Right ventricle myocardium superior (tissue), 1 donor: ENCODE results near the gene RMRP. TPM values are rescaled to one million over a fixed set of nuclear protein-coding genes. Genes with fewer than 3 reads are reported as not detected.
"Not testable (repeated sequence)": the region's sequence is repeated elsewhere in the genome, so short reads cannot be mapped to it uniquely, and the experiment has no call there.

ENCODE experiments used
- ATAC-seq: fragments of 200-7000 bp; cut with Tn5 transposase; one replicate; pipeline ENCODE4 v1.9.1; 2020; ENCODE audit warnings: mild to moderate bottlenecking; ENCODE audit not compliant: poor library complexity
- DNase-seq: peaks from one replicate; pipeline ENCODE4 v3.0.0-alpha.2; 2020
- intact Hi-C: fragments of 100-400 bp; cut with DNase I; formaldehyde crosslinking; loops from one replicate; pipeline ENCODE4 v1.11.2; 2022
- total RNA-seq: library from RNA; stranded (reverse); fragmentation: NEBNext Ultra II Directional; extraction: Animal tissue kit (Norgen Biotek cat#: 25700); gene quantifications from one replicate; pipeline ENCODE4 v1.2.1, GENCODE V29; 2021
- donor health status: DM: no; HTN: yes; CAD: no; lungs with severe emphysema.

The RMRP gene
- total RNA-seq, 1 donor from 2014 or later = 19,155 TPM

DNA sequence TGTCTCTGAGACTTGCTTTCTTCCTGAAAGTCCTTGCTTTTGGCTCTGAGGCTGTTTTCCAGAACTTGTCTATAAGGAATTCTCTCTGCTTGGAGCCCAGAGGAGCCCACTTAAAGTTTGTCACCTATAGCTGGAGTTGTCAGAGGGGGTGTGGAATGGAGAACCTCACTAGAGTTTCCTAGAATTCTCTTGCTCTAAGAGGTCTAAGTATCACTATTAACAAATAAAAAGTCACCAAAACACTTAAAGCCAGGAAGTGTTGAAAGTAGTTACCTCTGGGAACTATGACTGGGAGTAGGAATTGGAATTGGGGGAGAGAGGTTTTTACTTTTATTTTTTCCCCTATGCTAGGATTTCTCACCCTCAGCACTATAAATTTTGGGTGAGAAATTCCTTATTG is 22.1 kb downstream of the RMRP start:
- intact Hi-C loops = no loop called here
- no peak for DNase-seq
- no peak for ATAC-seq

DNA sequence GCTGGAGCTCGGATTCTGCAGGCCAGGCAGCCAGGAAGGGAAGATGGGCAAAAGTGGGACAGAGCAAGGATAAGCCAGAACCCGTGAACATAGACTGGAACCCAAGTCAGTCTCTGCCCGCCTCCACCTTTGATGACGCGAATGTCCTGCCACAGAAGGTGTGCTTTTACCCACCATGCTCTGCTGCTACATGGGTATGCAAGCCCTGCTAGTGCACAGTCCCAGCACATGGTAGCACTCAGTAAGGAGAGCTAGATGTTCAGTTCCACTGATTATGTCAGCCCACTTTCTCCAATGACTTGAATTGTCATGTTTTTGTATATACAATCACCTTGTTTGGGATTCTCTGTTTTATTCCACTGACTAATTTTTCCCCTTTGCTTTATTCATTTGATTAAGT is 28.2 kb downstream of the RMRP start:
- no peak for DNase-seq
- ATAC-seq = no peak
- intact Hi-C loops = no loop called here

DNA sequence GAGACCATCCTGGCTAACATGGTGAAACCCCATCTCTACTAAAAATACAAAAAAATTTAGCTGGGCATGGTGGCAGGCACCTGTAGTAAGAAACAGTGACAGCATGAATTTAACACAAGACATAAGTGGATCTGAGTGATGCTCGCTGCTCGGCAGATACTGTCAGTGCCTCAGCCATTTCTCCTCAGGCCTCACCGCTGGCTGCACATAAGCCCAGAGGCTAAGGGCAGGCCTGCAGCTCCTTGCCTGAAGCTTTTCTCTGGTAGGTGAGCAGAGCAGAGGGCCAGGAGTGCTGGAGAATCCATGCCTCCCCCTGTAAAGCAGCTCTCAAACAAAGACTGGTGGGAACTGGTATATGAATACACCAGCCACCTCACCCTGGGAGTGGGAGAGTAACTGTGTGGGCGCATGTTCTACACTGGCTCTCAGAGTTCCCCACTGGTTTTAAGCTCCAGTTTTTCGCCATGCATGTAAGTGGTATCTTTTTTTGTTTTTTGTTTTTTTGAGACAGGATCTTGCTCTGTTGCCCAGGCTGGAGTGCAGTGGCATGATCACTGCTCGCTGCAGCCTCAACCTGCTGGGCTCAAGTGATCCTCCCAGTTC is 29.3 kb downstream of the RMRP start:
- no peak for ATAC-seq
- no peak for DNase-seq
- intact Hi-C loops = no loop called here

DNA sequence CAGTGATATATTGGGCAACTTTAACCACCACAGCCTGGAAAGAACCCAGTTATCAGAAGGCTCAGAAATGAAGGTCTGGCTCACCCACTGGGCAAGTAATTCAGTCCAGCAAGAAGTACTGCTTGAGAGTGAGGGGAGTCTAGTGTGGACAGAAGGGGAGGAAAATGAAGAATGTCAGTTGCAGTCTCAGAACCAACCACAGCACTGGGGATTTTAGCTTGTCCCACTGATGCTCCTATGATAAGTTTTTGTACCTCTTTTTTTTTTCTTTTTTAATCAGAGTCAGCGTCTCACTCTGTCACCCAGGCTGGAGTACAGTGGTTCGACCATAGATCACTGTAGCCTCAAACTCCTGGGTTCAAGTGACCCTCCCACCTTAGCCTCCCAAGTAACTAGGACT is 30.2 kb downstream of the RMRP start:
- DNase-seq = no peak
- ATAC-seq = no peak
- intact Hi-C loops = no loop called here

DNA sequence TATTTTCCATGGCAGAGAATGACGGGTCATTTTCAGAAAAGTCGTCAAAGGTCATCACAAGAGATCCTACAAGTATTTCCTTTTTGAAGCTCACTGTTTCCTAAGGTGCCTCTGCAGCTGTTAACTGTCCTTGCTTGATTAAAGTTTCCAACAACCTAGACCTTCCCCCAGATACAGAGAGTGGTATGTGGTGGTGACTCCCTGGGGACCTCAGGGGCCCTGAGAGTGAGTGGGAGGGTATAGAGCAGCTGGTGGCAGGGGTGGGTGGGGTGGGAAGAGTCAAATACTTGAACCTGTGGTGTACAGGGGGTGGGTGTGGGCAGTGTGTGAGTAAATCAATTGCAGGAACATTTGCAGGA is 38.0 kb downstream of the RMRP start:
- ATAC-seq = no peak
- no peak for DNase-seq
- intact Hi-C loops = no loop called here

DNA sequence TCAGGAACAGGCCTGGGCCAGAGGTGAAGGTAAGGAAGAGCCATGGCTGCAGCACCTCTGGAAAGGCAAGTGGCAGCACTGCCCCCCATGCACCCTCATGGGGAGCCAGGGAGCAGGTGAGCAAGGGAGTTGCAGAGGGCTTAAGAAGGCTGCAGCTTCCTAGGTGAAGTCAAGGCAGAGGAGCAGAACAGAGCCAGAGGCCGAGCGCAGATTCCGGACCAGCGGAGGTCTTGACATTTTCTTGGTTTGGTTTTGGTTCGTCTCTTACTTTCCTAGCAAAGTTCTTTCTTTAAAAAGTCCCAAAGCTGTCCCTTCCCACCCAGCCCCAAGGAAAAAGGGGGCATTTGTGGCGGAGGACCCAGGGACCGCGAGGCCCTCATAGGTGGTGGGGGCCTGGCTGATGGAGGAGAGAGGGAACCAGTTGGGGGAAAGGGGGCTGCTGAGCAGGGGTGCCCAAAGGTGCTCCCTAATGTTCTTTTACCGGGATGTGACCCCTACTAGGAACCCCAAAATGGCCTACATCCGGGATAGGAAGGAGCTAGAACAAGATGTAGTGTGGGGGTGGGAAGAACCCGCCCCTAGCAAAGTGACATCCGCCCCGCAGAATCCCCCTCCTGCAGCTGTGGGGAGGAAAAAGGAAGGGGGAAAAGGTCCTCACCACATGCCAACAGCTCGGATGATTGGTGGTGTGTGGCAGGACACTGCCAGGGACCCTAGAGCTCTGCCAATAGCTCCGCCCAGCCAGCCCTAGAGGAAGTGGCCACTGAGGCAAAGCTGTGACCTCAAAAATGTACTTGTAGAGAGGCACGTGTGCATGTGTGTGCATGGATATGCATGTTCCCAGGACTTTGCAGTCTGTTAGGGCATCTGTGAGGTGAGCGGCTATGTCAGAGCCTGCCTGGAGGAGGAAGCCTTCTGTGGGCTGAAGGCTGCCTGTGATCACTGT is 38.7 kb downstream of the RMRP start:
- no peak for DNase-seq
- ATAC-seq = peak; percentile 37
- intact Hi-C loops = no loop called here

DNA sequence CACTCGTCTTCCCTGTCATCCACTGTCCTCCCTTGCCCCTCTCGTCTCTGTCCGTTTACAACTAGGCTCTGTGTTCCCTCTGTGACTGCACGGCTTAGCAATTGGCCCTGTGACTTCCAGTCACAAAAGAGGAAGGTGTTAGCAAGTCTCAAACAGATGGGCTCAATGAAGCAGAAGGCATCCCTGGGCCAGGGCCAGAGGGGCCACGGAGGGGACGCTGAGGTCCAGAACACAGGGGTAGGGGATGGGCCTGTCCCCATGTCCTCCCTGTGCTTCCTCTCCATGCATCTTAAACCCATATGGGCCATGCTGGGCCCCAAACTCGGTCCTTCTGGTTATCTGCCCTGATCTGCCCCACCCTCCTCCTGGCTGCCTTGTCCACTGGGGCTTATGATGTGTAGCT is 39.5 kb downstream of the RMRP start, which contains the start of gene CD72:
TSS of gene CD72 (minus strand) at position 89 of the 403 bp plus-strand sequence. CDS start 110 bp downstream, outside the sequence.
- DNase-seq = no peak
- peak; percentile 28 for ATAC-seq
- intact Hi-C loops = no loop called here

DNA sequence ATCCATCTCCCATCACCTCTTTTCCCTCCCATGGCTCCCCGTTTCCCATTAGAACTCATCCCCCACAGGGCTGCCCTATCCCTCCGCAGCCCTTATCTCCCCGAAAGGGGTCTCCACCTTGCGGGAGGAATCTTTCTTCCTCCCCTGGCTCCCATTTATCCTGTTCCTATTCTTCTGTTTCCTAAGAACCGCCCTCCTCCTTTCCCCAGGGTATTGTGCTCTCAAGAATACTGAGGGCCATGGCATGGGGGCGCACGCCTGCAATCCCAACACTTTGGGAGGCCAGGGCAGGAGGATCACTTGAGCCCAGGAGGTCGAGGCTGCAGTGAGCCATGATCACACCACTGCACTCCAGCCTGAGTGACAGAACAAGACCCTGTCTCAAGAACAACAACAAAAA is 40.3 kb downstream of the RMRP start:
- DNase-seq (no peak), ATAC-seq (no peak)
- intact Hi-C loops = no loop called here

DNA sequence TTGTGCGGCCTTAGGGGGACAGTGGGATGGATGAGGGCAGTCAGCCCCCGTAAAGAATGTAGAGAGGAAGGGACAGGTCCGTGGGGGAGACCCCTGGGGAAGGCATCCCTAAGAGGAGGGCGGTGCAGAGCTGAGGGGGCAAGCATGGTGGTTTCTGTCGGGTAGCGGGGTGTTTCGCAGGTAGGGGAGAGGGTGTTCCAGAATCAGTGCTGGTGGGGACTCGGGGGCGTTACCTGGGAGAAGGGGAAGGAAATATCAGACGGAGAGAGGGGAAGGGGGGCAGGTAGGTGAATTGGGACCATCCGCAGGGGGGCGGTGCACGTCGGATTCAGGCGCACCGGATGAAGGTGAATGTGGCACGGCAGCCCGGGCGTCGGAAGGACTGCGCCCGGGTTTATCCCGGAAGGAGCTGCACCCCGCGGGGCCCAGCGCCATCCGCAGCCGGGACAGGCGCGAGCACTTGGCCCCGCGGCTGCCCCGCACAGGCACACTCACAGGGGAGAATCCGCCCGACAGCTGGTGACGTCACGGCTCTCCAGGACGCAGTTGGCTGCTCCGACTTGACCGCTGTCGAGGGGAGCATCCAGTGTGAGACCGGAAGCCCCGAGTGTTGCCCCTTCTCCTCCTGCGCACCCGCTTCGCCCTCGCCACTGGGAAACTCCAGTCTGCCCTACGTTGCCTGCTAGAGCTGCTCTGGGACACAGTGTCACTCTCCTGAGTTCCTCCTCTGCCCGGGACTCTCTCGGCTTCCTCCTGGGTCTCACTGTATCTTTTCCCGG is 40.9 kb downstream of the RMRP start:
- peak; percentile 66 for ATAC-seq

DNA sequence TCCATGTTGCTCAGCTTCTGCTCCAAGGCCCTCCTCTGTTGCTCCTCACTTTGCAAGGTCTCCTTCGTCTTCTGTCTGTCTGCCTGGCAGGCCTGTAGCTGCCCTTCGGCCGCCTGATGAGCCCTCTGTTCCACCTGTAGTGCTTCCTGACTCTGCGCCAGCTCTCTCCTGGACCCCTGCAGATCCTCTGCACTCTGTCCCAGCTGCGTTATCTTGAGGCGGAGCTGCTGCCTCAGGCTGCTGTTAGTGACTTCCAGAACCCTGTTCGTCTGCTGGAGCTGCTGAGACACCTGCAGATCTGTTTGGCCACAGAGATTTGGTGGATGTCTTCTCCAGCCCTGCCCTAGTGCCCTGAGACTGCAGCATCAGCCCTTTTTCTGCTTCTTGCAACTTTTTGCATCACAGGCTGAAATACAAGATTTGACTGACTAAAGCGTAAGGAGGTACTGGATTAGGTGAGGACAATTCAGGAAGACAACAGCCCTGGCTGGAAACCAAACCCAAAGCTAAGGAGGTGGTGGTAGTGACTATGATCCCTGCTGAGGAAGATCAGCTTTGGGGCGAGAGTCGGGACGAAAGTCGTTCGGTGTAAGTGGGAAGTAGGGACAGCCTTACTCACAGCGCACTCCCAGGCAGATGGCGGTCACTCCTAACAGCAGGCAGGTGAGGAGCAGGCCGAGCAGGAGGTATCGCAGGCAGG is 41.7 kb downstream of the RMRP start:
- no peak for DNase-seq
- intact Hi-C loops = no loop called here
- no peak for ATAC-seq

More for the DNA sequence above, 40.9 kb downstream of the RMRP start:
- intact Hi-C loops = no loop called here
- DNase-seq = peak; percentile 84

DNA sequence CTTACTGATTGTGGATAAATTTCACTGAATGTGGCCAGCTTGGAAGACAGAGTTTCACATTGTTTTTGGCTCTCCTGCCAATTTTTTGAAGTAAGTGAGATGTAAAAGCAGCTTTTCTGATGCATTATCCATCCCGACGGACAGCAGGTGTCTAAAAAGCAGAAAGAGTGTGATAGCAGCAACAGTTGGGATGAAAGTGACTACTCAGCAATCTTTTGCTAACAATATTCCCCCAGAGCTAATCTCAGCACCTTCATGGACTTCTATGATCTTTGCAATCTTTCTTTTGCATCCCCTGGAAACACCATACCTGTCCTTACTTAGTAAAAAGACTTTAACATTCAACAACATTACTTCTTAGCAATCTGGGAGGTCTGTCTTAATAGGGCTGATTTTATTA is 45.0 kb downstream of the RMRP start:
- intact Hi-C loops = no loop called here
- no peak for DNase-seq
- ATAC-seq = no peak

DNA sequence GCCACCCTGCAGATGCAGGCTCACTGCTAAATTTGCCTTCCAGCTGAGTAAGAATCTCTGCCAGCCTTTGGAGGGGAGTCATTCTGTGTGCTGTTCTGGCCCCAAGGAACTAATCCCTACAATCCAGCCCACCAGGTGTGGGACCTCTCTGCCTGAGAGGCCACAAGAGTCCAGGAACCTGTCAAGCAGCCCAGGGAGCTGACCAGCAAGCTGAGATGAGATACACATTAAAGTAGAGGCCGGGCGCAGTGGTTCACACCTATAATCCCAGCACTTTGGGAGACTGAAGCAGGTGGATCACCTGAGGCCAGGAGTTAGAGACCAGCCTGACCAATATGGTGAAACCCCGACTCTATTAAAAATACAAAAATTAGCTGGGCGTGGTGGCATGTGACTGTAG is 45.8 kb downstream of the RMRP start:
- ATAC-seq, intact Hi-C loops, DNase-seq: not testable (repeated sequence)

DNA sequence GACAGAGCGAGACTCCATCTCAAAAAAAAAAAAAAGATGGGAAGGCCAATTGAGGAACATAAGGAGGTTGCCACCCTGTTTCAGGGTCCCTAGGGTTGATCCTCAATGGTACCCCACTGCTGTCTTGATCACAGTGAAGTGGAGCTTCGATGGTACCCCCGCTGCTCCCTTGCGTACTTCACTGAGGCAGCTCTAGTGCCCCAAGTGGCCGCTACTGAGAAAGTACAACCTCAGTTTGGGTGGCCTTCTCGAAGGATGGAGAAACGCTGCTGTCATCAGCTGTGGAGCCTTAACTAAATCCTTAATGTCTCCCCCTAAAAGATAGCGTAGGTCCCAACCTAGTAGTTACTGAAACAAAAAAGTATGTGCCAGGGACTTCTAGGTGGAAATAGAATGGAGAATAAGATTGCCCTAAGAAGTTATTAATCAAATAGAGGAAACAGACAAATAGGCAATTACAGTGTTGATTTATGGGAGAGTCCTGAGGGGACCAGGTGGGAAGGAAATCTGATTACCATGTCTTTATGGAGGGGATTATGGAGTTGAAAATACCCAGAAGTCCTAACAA is 46.5 kb downstream of the RMRP start:
- DNase-seq = no peak
- intact Hi-C loops = no loop called here

DNA sequence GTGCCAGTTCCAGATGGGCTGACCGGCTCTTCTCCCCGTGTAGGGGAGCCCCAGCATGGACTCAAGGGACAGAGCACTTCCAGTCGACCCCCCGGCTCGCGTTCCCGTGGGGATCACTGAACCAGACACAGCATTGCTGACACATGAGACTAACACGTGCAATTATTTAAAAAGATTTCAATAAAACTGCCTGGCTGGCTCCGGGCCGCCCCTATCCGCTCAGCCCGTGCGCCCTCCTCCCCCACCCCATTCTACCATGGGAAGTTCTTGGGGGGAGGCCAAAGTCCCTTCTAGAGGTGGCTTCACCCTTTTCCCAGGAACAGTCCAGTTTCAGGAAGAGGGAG is 48.0 kb downstream of the RMRP start:
- intact Hi-C loops = no loop called here
- no peak for DNase-seq
- no peak for ATAC-seq

More for the DNA sequence above, 46.5 kb downstream of the RMRP start:
- peak; percentile 68 for ATAC-seq

DNA sequence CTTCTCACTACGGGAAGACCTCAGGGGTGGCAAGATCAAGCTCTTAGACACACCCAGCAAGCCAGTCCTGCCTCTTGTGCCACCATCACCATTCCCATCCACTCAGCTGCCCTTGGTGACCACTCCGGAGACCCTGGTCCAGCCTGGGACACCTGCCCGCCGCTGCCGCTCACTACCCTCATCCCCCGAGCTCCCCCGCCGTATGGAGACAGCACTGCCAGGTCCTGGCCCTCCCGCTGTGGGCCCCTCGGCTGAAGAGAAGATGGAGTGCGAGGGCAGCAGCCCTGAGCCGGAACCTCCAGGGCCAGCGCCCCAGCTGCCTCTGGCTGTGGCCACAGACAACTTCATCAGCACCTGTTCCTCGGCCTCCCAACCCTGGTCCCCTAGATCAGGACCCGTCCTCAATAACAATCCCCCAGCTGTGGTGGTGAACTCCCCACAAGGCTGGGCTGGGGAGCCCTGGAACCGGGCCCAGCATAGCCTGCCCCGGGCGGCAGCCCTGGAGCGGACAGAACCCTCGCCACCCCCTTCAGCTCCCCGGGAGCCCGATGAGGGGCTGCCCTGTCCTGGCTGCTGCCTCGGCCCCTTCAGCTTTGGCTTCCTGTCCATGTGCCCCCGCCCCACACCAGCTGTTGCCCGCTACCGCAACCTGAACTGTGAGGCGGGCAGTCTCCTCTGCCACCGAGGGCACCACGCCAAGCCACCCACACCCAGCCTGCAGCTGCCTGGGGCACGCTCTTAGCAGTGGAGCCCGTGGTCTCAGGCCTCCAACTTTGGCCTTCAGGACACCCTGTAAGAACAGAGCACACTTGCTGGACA is 48.6 kb downstream of the RMRP start:
- DNase-seq = no peak
- intact Hi-C loops = no loop called here
- ATAC-seq = no peak

DNA sequence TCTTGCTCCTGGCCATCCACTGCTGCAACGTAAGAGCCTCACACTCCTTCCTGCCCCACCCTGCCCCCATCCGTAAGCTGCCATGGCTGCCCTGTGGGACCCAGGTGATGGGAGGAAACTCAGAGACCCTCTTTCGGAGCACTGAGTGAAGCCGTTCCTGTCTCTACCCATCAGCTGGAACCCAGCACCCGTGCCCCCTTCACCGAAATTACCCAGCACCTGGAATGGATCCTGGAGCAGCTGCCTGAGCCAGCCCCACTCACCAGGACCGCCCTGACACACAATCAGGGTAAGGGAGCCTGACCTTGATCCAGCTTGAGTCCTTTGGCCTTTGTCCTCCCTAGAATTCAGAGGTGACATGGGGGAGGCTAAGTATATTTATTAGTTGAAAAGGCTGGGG is 49.6 kb downstream of the RMRP start:
- no peak for DNase-seq
- no peak for ATAC-seq
- intact Hi-C loops = no loop called here
